ENCODE results near the gene SLC12A8. TPM values are rescaled to one million over a fixed set of nuclear protein-coding genes. Genes with fewer than 3 reads are reported as not detected.

Gene SLC12A8
- polyA plus RNA-seq, 4 donors = 0.81 to 25.4 (median 4.9) TPM

GRCh38 chr3:125200731-125201139, 11.8 kb downstream of the SLC12A8 start:
- 73 to 95% (median 83%) methylated on average over 6 of the region's 6 CpGs for WGBS, 3 donors
- DNase-seq (no peak), FAIRE-seq (no peak)
- Histone ChIP-seq H3K27me3 (ENCODE audit: control insufficient read depth in 3 of 3, insufficient read depth in 3 of 3, low read length in 3 of 3) (no peaks in the 10 kb centered on the region), H3K27ac (ENCODE audit: low read depth in 1 of 3, low read length in 2 of 3) (no peak overlapping the region), H3K9me3 (ENCODE audit: control insufficient read depth in 2 of 2, insufficient read depth in 1 of 2, low read depth in 1 of 2, low read length in 1 of 2) (no peaks in the 10 kb centered on the region), H3K36me3 (ENCODE audit: control insufficient read depth in 3 of 3, insufficient read depth in 2 of 3, low read depth in 1 of 3, low read length in 3 of 3) (peaks cover 0 to 4% (median 0%) of the 10 kb centered on the region in 3 donors), H3K4me1 (ENCODE audit: control insufficient read depth in 3 of 3, insufficient read depth in 2 of 3, low read depth in 1 of 3, low read length in 2 of 3) (no peaks in the 10 kb centered on the region), H3K4me3 (ENCODE audit: low read depth in 1 of 3, low read length in 3 of 3) (no peak overlapping the region)

DNA sequence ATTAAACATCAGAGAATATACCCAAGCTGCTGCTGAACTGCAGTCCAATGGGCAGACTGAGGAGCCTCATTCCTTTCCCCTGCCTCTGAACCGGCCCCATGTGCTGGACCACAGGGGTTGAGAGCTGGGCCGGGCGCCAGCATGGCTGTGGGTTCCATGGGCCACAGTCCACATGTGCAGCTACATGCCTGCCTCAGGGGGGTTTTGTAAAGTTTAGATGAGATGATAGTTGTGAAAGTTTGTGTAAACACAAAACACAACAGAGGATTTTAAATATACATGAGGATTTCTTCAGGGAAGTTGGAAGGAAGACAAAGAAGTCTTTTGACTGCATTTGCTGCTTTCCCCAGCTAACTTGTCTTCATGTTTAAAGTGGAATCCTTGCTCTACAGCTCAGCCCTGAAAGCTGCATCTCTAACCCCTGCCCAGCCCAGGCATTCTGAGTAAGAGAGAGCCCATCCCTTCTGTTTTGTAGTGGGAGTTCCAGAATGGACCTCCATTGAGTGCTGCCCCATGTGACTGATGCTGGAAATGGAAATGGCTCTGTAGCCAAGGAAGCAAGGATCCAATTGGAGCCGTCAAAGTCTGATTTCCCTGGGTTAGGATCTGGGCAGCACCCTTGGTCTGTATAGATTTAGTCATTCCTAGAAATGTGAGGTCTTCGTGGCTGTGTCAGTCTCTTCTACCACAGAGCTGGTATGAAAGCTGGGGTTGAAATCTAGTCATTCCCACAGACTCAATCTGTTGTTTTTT, 17.5 kb downstream of the SLC12A8 start:
- no peak overlapping the region for H3K27ac ChIP-seq (ENCODE audit: low read depth in 1 of 3, low read length in 2 of 3)
- DNase-seq = no peak
- no peaks in the 10 kb centered on the region for H3K4me1 ChIP-seq (ENCODE audit: control insufficient read depth in 3 of 3, insufficient read depth in 2 of 3, low read depth in 1 of 3, low read length in 2 of 3)
- H3K36me3 ChIP-seq (ENCODE audit: control insufficient read depth in 3 of 3, insufficient read depth in 2 of 3, low read depth in 1 of 3, low read length in 3 of 3) = peaks cover 0 to 27% (median 0%) of the 10 kb centered on the region in 3 donors
- FAIRE-seq = no peak
- H3K4me3 ChIP-seq (ENCODE audit: low read depth in 1 of 3, low read length in 3 of 3) = no peak overlapping the region
- no peaks in the 10 kb centered on the region for H3K27me3 ChIP-seq (ENCODE audit: control insufficient read depth in 3 of 3, insufficient read depth in 3 of 3, low read length in 3 of 3)
- 63 to 93% (median 81%) methylated on average over 5 of the region's 5 CpGs for WGBS, 3 donors
- no peaks in the 10 kb centered on the region for H3K9me3 ChIP-seq (ENCODE audit: control insufficient read depth in 2 of 2, insufficient read depth in 1 of 2, low read depth in 1 of 2, low read length in 1 of 2)

DNA sequence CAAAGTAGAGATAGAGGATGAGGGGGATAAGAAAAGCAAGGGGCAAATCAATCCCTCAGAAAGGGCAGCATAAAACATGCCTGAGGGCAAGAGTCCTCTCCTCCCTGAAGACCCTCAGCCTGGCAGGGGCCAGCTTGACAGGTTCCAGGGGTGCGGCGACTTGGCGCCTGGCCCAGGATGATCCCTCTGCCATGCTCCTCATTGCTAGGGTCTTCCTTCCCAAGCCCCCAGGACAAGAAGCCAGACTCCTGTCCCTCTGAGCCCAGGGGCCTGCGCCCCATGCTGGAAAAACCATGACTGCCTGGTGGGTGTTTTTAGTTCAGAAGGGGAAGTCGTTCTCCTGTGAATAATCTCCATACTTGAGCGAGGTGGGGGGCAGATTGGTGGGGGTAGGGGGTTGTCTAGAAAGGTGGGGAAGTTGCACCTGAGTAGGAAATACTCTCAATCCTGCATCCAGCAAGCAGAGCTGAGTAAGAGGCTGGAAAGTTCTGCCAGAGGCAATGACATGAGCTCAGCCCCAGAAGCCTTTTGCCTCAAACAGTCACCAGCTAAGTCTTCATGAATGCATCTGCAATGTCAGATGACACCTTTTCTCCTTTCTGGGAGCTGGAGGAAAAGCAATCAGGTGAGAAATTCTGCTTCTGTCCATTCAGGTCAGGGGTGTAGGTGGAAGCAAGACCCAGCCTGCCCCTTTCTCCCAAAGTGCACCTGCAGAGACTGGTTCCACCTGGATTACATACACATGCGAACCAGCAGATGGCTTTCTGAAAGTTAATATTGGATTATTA, 18.3 kb downstream of the SLC12A8 start:
- 82 to 85% (median 83%) methylated on average over 7 of the region's 7 CpGs for WGBS, 3 donors
- Histone ChIP-seq H3K27me3 (ENCODE audit: control insufficient read depth in 3 of 3, insufficient read depth in 3 of 3, low read length in 3 of 3) (no peaks in the 10 kb centered on the region), H3K4me1 (ENCODE audit: control insufficient read depth in 3 of 3, insufficient read depth in 2 of 3, low read depth in 1 of 3, low read length in 2 of 3) (no peaks in the 10 kb centered on the region), H3K4me3 (ENCODE audit: low read depth in 1 of 3, low read length in 3 of 3) (no peak overlapping the region), H3K27ac (ENCODE audit: low read depth in 1 of 3, low read length in 2 of 3) (no peak overlapping the region), H3K9me3 (ENCODE audit: control insufficient read depth in 2 of 2, insufficient read depth in 1 of 2, low read depth in 1 of 2, low read length in 1 of 2) (no peaks in the 10 kb centered on the region), H3K36me3 (ENCODE audit: control insufficient read depth in 3 of 3, insufficient read depth in 2 of 3, low read depth in 1 of 3, low read length in 3 of 3) (peaks cover 0 to 34% (median 0%) of the 10 kb centered on the region in 3 donors)
- DNase-seq (no peak), FAIRE-seq (no peak)

DNA sequence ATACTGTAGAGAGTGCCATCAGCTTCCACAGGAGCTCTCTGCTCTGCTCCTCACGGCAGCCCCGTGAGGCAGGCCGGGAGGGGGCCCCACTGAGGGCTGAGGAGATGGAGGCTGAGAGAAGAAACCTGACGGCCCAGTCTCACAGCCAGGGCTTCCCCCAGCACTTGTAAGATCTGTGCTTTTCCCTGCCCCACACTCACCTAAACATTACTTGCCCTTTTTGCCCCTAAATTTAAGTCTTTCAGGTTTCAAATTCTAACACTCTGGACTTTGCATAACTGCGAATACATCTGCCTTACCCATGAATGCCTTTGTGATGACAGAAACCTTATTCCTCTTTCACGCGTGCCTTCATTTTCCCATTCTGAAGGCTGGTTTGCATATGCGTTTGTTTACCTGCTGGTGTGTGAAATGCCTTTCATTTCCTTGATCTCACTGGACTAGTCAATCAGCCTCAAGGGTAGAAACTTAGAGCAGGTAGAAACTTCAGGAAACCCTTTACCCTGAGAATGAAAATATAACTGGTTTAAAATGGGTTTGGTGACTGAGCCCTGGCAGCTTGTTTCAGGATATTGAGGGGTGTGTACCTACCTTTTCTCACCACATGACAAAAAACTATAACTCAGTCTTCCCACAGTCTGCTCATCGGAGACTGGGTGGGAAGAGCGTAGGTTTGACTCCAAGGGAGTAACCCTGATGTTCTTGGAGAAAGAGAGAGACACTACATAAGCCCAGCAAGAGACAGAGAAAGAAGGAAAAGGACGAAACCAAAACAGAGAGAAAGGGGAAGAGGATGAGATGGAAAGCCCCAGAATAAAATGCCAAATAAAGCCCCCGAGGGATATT, 20.1 kb downstream of the SLC12A8 start:
- Histone ChIP-seq H3K36me3 (ENCODE audit: control insufficient read depth in 3 of 3, insufficient read depth in 2 of 3, low read depth in 1 of 3, low read length in 3 of 3) (peaks cover 0 to 49% (median 2%) of the 10 kb centered on the region in 3 donors), H3K4me1 (ENCODE audit: control insufficient read depth in 3 of 3, insufficient read depth in 2 of 3, low read depth in 1 of 3, low read length in 2 of 3) (no peaks in the 10 kb centered on the region), H3K4me3 (ENCODE audit: low read depth in 1 of 3, low read length in 3 of 3) (no peak overlapping the region), H3K9me3 (ENCODE audit: control insufficient read depth in 2 of 2, insufficient read depth in 1 of 2, low read depth in 1 of 2, low read length in 1 of 2) (no peaks in the 10 kb centered on the region), H3K27me3 (ENCODE audit: control insufficient read depth in 3 of 3, insufficient read depth in 3 of 3, low read length in 3 of 3) (no peaks in the 10 kb centered on the region), H3K27ac (ENCODE audit: low read depth in 1 of 3, low read length in 2 of 3) (no peak overlapping the region)
- no peak for FAIRE-seq
- 74 to 90% (median 82%) methylated on average over 12 of the region's 12 CpGs for WGBS, 3 donors
- no peak for DNase-seq

GRCh38 chr3:125191730-125192129, 20.8 kb downstream of the SLC12A8 start:
- Histone ChIP-seq H3K27me3 (ENCODE audit: control insufficient read depth in 3 of 3, insufficient read depth in 3 of 3, low read length in 3 of 3) (no peaks in the 10 kb centered on the region), H3K4me1 (ENCODE audit: control insufficient read depth in 3 of 3, insufficient read depth in 2 of 3, low read depth in 1 of 3, low read length in 2 of 3) (peaks cover 0 to 2% (median 0%) of the 10 kb centered on the region in 3 donors), H3K4me3 (ENCODE audit: low read depth in 1 of 3, low read length in 3 of 3) (no peak overlapping the region), H3K27ac (ENCODE audit: low read depth in 1 of 3, low read length in 2 of 3) (no peak overlapping the region), H3K36me3 (ENCODE audit: control insufficient read depth in 3 of 3, insufficient read depth in 2 of 3, low read depth in 1 of 3, low read length in 3 of 3) (peaks cover 0 to 56% (median 2%) of the 10 kb centered on the region in 3 donors), H3K9me3 (ENCODE audit: control insufficient read depth in 2 of 2, insufficient read depth in 1 of 2, low read depth in 1 of 2, low read length in 1 of 2) (no peaks in the 10 kb centered on the region)
- no peak for FAIRE-seq
- 77 to 88% (median 84%) methylated on average over 7 of the region's 7 CpGs for WGBS, 3 donors
- DNase-seq = no peak

- Histone ChIP-seq H3K4me1 (ENCODE audit: control insufficient read depth in 3 of 3, insufficient read depth in 2 of 3, low read depth in 1 of 3, low read length in 2 of 3) (peaks cover 0 to 7% (median 0%) of the 10 kb centered on the region in 3 donors), H3K27me3 (ENCODE audit: control insufficient read depth in 3 of 3, insufficient read depth in 3 of 3, low read length in 3 of 3) (no peaks in the 10 kb centered on the region), H3K4me3 (ENCODE audit: low read depth in 1 of 3, low read length in 3 of 3) (no peak overlapping the region), H3K36me3 (ENCODE audit: control insufficient read depth in 3 of 3, insufficient read depth in 2 of 3, low read depth in 1 of 3, low read length in 3 of 3) (peaks cover 0 to 57% (median 2%) of the 10 kb centered on the region in 3 donors), H3K27ac (ENCODE audit: low read depth in 1 of 3, low read length in 2 of 3) (no peak overlapping the region), H3K9me3 (ENCODE audit: control insufficient read depth in 2 of 2, insufficient read depth in 1 of 2, low read depth in 1 of 2, low read length in 1 of 2) (no peaks in the 10 kb centered on the region)
- FAIRE-seq = no peak
- no peak for DNase-seq
- 70 to 77% (median 72%) methylated on average over 4 of the region's 4 CpGs for WGBS, 3 donors
These were observed 21.3 kb downstream of the SLC12A8 start for GRCh38 chr3:125191256-125191655.

DNA sequence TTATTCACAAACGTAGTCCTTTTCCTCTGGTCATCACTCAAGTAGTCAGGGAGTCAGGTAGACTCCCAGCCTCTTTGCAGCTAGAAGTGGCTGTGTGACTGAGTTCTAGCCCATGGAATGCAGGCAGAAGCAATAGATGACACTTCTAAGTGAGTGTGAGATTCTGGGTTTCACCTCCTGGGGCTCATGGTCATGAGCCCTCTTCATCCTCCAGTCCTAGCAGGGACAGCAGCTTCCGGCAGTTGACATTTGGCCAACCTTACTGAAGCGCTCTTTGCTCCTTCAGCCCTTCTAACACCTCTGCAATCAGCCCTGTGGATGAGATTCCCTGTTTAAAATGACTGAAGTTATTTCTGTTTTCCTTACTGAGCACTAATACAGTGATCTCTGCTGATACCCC, 21.8 kb downstream of the SLC12A8 start:
- Histone ChIP-seq H3K27me3 (ENCODE audit: control insufficient read depth in 3 of 3, insufficient read depth in 3 of 3, low read length in 3 of 3) (no peaks in the 10 kb centered on the region), H3K4me3 (ENCODE audit: low read depth in 1 of 3, low read length in 3 of 3) (no peak overlapping the region), H3K36me3 (ENCODE audit: control insufficient read depth in 3 of 3, insufficient read depth in 2 of 3, low read depth in 1 of 3, low read length in 3 of 3) (peaks cover 0 to 59% (median 2%) of the 10 kb centered on the region in 3 donors), H3K4me1 (ENCODE audit: control insufficient read depth in 3 of 3, insufficient read depth in 2 of 3, low read depth in 1 of 3, low read length in 2 of 3) (peaks cover 0 to 10% (median 0%) of the 10 kb centered on the region in 3 donors), H3K27ac (ENCODE audit: low read depth in 1 of 3, low read length in 2 of 3) (no peak overlapping the region), H3K9me3 (ENCODE audit: control insufficient read depth in 2 of 2, insufficient read depth in 1 of 2, low read depth in 1 of 2, low read length in 1 of 2) (no peaks in the 10 kb centered on the region)
- 62 to 90% (median 67%) methylated on average over 3 of the region's 3 CpGs for WGBS, 3 donors
- DNase-seq = no peak
- no peak for FAIRE-seq
